Astrocyte of the spinal cord (primary cell): Measurements from ENCODE around the gene CAMKK1.

ENCODE experiments used
- DNase-seq: peaks from one replicate; pipeline ENCODE4 v3.0.0; 2011; ENCODE audit warnings: low read depth, low spot score
- H3K4me3 ChIP-seq: 2 replicates; pipeline ENCODE4 v1.5.1; 2011; ENCODE audit warnings: low read depth, mild to moderate bottlenecking, low read length, moderate library complexity
- CTCF ChIP-seq: IDR thresholded peaks from 2 replicates; pipeline ENCODE4 v1.5.1; 2012; ENCODE audit warnings: low read depth, mild to moderate bottlenecking, low read length, inconsistent platforms
- in situ Hi-C: cut with HindIII; loops from 2 replicates; pipeline ENCODE4 v1.10.0; 2017; ENCODE audit warnings: low sequenced_read_pairs

The CAMKK1 gene

GRCh38 chr17:3843935-3844516 is 48.8 kb downstream of the CAMKK1 start:
- no peak overlapping the region for H3K4me3 ChIP-seq
- DNase-seq, result peak; percentile 14
- in situ Hi-C loops, result no loop called here
- peak; percentile 73 for TF ChIP-seq CTCF

- TF ChIP-seq CTCF, result no peak
- in situ Hi-C loops, result no loop called here
These were observed 54.6 kb downstream of the CAMKK1 start for GRCh38 chr17:3838206-3838605.

GRCh38 chr17:3836551-3836950 is 56.3 kb downstream of the CAMKK1 start:
- no peak for TF ChIP-seq CTCF
- DNase-seq, result no peak
- in situ Hi-C loops, result no loop called here
- H3K4me3 ChIP-seq, result no peak overlapping the region

More at GRCh38 chr17:3838206-3838605, 54.6 kb downstream of the CAMKK1 start:
- H3K4me3 ChIP-seq, result no peak overlapping the region
- DNase-seq, result no peak

GRCh38 chr17:3835410-3836229 is 57.2 kb downstream of the CAMKK1 start:
- in situ Hi-C loops, result no loop called here
- no peak for DNase-seq
- no peak overlapping the region for H3K4me3 ChIP-seq
- TF ChIP-seq CTCF, result no peak

- no peak for DNase-seq
- TF ChIP-seq CTCF, result no peak
- no peak overlapping the region for H3K4me3 ChIP-seq
- in situ Hi-C loops, result no loop called here
These were observed 58.0 kb downstream of the CAMKK1 start for GRCh38 chr17:3834811-3835210.

GRCh38 chr17:3828852-3829232 is 64.0 kb downstream of the CAMKK1 start:
- no peak for TF ChIP-seq CTCF
- DNase-seq, result no peak
- H3K4me3 ChIP-seq, result no peak overlapping the region
- in situ Hi-C loops, result no loop called here
